Dermis microvascular lymphatic vessel endothelial cell (primary cell): ENCODE measurements around the gene SRPX. TPM values are rescaled to one million over a fixed set of nuclear protein-coding genes. Genes with fewer than 3 reads are reported as not detected.

Source experiments
- total RNA-seq: library from RNA; depleted of rRNA; stranded (reverse); fragments of >200 nt; gene quantifications from 2 replicates; pipeline ENCODE4 v1.2.1, GENCODE V29; 2014

The SRPX gene
- total RNA-seq, 1 donor from 2014 or later: 50.8 TPM

Other genes with a start within 250 kb of the SRPX start
- gene SYTL5, start 214.3 kb downstream of the SRPX start, total RNA-seq: not detected in 2 replicates
- 28.5 and 29.5 TPM in 2 replicates for gene RPGR, start 106.6 kb upstream of the SRPX start, total RNA-seq
- 0.13 and 0.26 TPM in 2 replicates for gene OTC, start 131.7 kb upstream of the SRPX start, total RNA-seq